HepG2 (cell line): ENCODE measurements around the gene P3H3. TPM values are rescaled to one million over a fixed set of nuclear protein-coding genes. Genes with fewer than 3 reads are reported as not detected.

Source experiments
- CSRNP1 ChIP-seq: sonication (generic); formaldehyde crosslinking; IDR thresholded peaks from 2 replicates; pipeline ENCODE4 v1.8.1; 2023; ENCODE audit warnings: mild to moderate bottlenecking, missing genetic modification reagents
- ETS1 ChIP-seq: sonication (generic); formaldehyde crosslinking; IDR thresholded peaks from 2 replicates; pipeline ENCODE4 v1.4.0; 2020; ENCODE audit warnings: missing genetic modification reagents
- GLI4 ChIP-seq: sonication (generic); formaldehyde crosslinking; IDR thresholded peaks from 2 replicates; pipeline ENCODE4 v1.5.1; 2020; ENCODE audit warnings: missing genetic modification reagents, mild to moderate bottlenecking, moderate library complexity, borderline replicate concordance
- HHEX ChIP-seq: IDR thresholded peaks from 2 replicates; pipeline ENCODE4 v1.6.1; 2016; ENCODE audit warnings: control low read depth
- KLF9 ChIP-seq: IDR thresholded peaks from 2 replicates; pipeline ENCODE4 v1.6.1; 2016; ENCODE audit warnings: low read depth
- NFYB ChIP-seq: sonication (generic); formaldehyde crosslinking; IDR thresholded peaks from 2 replicates; pipeline ENCODE4 v1.4.0; 2020; ENCODE audit warnings: missing genetic modification reagents
- REST ChIP-seq, 2 experiments: IDR thresholded peaks; 2 replicates each; pipeline ENCODE4 v1.6.1; 2011 to 2012; ENCODE audit warnings: low read length in 2 of 2, borderline replicate concordance in 1 of 2, low read depth in 1 of 2, mild to moderate bottlenecking in 1 of 2, moderate library complexity in 1 of 2
- SP4 ChIP-seq: sonication (generic); formaldehyde crosslinking; IDR thresholded peaks from 2 replicates; pipeline ENCODE4 v1.8.1; 2023; ENCODE audit warnings: mild to moderate bottlenecking, missing genetic modification reagents
- TOE1 ChIP-seq: sonication (generic); formaldehyde crosslinking; IDR thresholded peaks from 2 replicates; pipeline ENCODE4 v1.4.0; 2020; ENCODE audit warnings: mild to moderate bottlenecking, missing genetic modification reagents
- ZFYVE20 ChIP-seq: sonication (generic); formaldehyde crosslinking; IDR thresholded peaks from 2 replicates; pipeline ENCODE4 v1.8.0; 2023; ENCODE audit warnings: low read depth, mild to moderate bottlenecking, moderate library complexity, missing genetic modification reagents, borderline replicate concordance
- ZHX1 ChIP-seq: sonication (generic); formaldehyde crosslinking; IDR thresholded peaks from 2 replicates; pipeline ENCODE4 v1.8.1; 2022; ENCODE audit warnings: low read depth, mild to moderate bottlenecking, missing genetic modification reagents
- ZNF282 ChIP-seq: fragments of 450-650 bp; IDR thresholded peaks from 2 replicates; pipeline ENCODE4 v1.6.1; 2018; ENCODE audit not compliant: partially characterized antibody
- ZNF574 ChIP-seq: sonication (generic); formaldehyde crosslinking; IDR thresholded peaks from 2 replicates; pipeline ENCODE4 v1.4.0; 2020; ENCODE audit warnings: missing genetic modification reagents
- ZNF782 ChIP-seq: sonication (generic); formaldehyde crosslinking; IDR thresholded peaks from 2 replicates; pipeline ENCODE4 v1.4.0; 2020; ENCODE audit warnings: missing genetic modification reagents, mild to moderate bottlenecking, borderline replicate concordance
- polyA plus RNA-seq, 8 experiments: library from polyadenylated mRNA; depleted of rRNA in 3 of 8; stranded (reverse) in 7 of 8; unstranded in 1 of 8; fragments of >200 nt; fragmentation: Illumina TruSeq in 4 of 8; extraction: Trizol in 4 of 8; gene quantifications; 2 replicates each; pipeline versions ENCODE4 v1.2.1 to v1.2.3, GENCODE V29; 2011 to 2016; ENCODE audit warnings: low read depth in 4 of 8, missing spikeins in 1 of 8, mixed read lengths in 1 of 8; ENCODE audit not compliant: insufficient read depth in 1 of 8
- total RNA-seq, 5 experiments: library from RNA; depleted of rRNA; stranded (reverse); fragments of >200 nt; fragmentation: Illumina TruSeq; extraction: Trizol; gene quantifications; 2 replicates each; pipeline ENCODE4 v1.2.3, GENCODE V29; 2016; ENCODE audit warnings: low read depth in 1 of 5

Gene P3H3
- total and polyA plus RNA-seq, 2 of the 13 experiments (the other 11 are each of a cell fraction or from before 2014, with no cell fraction given) = 20.1 to 20.5 TPM

GRCh38 chr12:6778574-6779550 lies 49.3 kb upstream of the P3H3 start (continued):
- TF ChIP-seq ETS1 (CRISPR knock-in tag) = no peak
- TF ChIP-seq CSRNP1 = no peak
- TF ChIP-seq KLF9 = no peak
- TF ChIP-seq ZNF574 (CRISPR knock-in tag) = peak; percentile 69
- TF ChIP-seq TOE1 (CRISPR knock-in tag) = no peak; the same call in 1 of the 2 replicates
- TF ChIP-seq HHEX (CRISPR knock-in tag) = no peak
- no peak for TF ChIP-seq NFYB (CRISPR knock-in tag)
- no peak for TF ChIP-seq ZFYVE20
- TF ChIP-seq ZNF782 (CRISPR knock-in tag) = no peak
- no peak for TF ChIP-seq SP4
- TF ChIP-seq GLI4 (CRISPR knock-in tag) = peak; percentile 38; the same call in 1 of the 2 replicates
- TF ChIP-seq REST (IDR thresholded peaks at IDR 0.05; ENCODE audit: borderline replicate concordance in 1 of 2, low read depth in 1 of 2, low read length in 2 of 2) = no peak
- no peak for TF ChIP-seq ZHX1
- no peak for TF ChIP-seq ZNF282
